SK-MEL-5 (cell line): ENCODE measurements around the gene PRKCQ. TPM values are rescaled to one million over a fixed set of nuclear protein-coding genes. Genes with fewer than 3 reads are reported as not detected.
"Not testable (repeated sequence)": the region's sequence is repeated elsewhere in the genome, so short reads cannot be mapped to it uniquely, and the experiment has no call there.

Source experiments
- DNase-seq: peaks from one replicate; pipeline ENCODE4 v3.0.0-alpha.2; 2016; ENCODE audit warnings: low read depth, low spot score
- in situ Hi-C: cut with HindIII; loops from 2 replicates; pipeline ENCODE4 v1.10.0; 2016; ENCODE audit warnings: low sequenced_read_pairs, high pct_unique_total_duplicates, low pct_unique_long_range_greater_than_20kb
- total RNA-seq: library from RNA; depleted of rRNA; stranded (reverse); fragments of >200 nt; shearing (Covaris generic); gene quantifications from 2 replicates; pipeline ENCODE4 v1.2.3, GENCODE V29; 2014

The PRKCQ gene
- total RNA-seq, 1 experiment from 2014 or later = not detected

DNA sequence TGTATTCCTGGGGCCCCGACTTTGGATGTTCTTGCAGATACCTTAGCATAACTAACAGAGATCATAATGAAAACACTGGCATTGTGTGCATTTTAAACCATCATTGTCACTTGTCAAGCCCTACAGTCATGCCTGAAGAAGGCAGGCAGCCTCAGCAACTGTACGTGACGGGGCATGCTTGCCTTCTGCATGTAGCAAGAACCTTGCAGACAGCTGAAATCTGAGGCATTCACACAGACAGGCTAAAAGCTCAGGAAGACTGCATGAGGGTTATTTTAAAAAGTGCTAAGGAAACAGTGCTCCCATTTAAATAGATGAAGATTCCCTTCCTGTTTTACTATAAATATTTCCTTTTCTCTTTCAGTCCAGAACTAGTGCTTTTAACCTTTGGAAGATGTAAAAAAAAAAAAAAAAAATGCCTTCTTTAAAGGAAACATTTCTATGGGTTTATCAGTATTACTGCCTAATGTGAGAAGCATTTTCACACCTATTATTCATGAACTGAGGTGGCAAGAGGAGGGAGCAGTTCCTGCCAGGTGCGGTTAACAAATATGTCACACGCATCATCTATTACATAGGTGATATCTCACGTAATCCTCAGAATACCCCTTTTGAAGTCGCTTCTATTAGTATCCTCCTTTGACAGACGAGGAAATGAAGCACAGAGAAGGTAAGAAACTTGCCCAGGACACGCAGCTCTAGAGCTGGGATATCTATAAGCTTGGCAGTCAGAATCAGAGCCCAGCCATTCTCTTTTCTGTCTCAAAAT, 88.1 kb downstream of the PRKCQ start:
- no peak for DNase-seq
- in situ Hi-C loops = no loop called here

DNA sequence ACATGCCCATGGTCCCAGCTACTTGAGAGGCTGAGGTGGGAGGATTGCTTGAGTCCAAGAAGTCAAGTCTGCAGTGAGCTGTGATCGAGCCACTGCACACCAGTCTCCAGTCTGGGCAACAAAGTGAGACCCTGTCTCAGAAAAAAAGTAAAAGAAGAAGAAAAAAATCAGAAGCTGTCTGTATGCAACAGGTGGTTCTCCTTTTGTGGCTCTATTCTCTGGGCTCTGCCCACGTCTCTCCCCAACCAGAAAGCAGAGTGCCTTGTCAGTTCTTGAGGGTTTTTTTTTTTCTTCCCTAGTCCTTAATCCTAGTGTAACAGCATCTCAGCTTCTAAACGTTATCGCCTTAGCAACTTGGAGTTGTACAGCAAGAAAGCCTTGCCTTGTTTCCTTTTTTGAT, 89.5 kb downstream of the PRKCQ start:
- DNase-seq = no peak
- in situ Hi-C loops = no loop called here

DNA sequence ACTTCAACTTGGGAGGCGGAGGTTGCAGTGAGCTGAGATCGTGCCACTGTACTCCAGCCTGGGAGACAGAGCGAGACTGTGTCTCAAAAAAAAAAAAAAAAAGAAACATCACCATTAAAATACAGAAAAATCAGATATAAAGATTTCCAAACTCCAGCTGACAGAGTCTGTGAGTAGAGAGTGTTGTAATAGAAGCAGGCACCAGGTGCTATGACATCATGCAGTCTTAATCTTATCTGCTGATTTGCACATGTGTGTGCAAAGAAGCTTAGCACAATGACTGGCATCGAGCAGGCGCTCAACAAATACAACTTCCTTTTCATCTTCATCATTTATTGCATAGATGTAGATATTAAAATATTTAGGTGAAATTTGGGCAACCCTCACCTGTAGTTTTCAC, 92.2 kb downstream of the PRKCQ start:
- no peak for DNase-seq
- in situ Hi-C loops = no loop called here

DNA sequence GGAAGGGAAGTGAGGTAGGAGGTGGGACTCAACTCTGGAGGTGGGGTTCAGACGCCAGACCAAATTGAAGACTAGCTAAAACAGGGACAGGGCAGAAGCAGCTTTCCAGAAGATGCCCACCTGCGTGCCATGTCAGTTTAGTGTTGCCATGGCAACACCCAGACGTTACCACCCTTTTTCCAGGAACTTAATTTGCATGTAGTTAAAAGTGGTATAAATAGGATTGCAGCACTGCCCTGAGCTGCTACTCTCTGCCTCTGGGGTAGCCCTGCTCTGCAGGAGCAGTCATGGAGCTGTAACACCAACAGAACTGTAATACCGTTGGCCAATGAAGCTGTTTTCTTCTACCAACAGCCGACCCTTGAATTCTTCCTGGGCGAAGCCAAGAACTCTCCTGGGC, 93.8 kb downstream of the PRKCQ start:
- DNase-seq = no peak
- in situ Hi-C loops = no loop called here

DNA sequence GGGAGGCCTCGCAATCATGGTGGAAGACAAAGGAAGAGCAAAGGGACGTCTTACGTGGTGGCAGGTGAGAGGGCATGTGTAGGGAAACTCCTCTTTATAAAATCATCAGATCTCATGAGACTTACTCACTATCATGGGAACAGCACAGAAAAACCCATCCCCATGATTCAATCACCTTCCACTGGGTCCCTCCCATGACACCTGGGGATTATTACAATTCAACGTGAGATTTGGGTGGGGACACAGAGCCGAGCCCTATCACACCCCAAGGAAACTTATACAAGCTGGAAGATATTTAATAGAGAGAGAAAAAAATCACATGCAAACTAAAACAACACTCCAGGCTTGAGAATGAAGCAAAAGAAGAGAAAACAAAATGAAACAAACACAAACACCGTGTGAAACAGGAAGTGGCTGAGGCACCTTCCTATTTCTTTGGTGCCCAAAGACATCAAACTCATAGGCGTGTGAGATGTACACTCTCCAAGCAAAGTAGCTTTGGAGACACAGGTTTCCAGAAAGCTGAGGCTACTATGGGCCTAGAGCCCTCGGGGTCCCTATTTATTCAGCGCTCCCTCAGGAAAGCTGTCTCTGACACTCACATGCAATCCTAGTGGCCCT, 97.2 kb downstream of the PRKCQ start:
- in situ Hi-C loops = no loop called here
- no peak for DNase-seq

DNA sequence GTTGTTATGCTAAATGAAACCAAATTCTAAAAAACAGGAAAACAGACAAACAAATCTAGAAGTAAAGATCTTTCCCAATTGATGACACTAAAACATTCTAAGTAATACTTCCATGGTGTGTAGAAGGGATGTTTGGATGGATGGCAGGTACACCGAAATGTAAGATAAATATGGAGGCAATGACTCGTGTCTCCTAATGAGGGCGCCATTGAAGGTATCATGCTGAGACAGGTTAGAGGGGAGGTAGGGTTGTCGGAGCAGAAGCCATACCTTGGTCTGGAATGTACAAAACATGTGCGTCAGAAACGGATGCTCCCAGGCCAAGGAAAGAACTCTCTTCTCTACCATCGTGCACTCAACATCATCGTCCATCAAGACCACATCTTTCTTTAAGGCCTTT, 101.4 kb downstream of the PRKCQ start:
- DNase-seq = no peak
- in situ Hi-C loops = no loop called here

DNA sequence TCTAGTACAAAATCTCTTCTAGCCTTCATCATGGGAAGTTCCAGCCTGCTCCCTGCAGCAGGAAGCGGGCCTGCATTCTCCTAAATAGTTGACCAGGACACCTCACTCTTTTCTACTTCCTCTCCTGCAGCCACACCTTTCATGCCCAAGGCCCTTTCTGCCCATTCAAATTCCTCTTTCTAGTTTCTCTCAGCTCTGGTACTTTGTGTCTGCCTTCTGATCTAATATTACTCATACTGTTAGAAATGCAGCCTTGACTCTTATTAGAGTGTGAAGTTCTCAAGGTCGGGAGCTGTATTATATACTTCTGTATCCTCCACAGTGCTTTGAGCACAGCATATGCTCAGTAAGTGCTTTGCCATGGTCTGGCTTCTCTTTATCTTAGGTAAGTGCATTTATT, 103.1 kb downstream of the PRKCQ start:
- in situ Hi-C loops = no loop called here
- no peak for DNase-seq

DNA sequence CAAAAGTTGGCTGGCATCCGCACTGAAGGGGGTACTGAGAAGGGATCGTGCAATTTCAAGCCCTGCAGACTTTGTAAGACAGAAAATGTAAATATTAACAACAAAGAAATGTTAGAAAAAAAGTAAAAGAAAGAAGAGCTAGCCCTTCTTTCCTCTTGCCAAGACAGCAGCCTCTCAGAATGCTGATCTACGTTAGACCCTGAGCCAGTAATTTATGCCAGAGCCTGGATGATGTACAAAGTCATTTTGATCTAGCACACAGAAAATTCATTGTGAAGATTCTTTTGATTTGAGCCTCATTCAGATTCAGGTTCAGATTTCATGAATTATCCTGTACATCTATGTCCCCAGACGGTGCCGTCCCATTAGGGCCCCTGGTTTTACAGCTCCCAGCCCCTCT, 105.2 kb downstream of the PRKCQ start:
- DNase-seq = no peak
- in situ Hi-C loops = no loop called here

DNA sequence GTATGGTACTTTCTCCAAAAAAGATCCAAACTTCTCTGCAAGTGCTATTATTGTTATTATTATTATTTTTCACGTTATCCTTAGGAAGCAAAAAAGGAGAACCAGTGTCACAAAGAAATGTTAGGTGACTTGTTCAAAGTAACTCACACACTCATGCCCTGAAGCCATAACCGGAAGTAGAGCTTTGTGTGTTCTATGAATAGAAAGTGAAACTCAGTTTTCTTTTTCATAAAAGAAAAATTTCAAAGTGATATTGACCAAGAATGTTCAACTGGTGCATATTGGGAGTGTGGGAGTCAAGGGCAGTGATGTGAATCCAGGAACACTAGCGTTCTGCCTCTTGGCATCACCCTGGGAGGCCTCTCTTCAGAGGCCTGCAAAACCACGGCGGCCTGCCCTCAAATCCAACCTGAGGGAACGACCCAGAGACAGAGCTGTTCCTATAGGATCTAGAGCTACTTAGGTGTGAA, 106.1 kb downstream of the PRKCQ start:
- in situ Hi-C loops = no loop called here
- DNase-seq = no peak

DNA sequence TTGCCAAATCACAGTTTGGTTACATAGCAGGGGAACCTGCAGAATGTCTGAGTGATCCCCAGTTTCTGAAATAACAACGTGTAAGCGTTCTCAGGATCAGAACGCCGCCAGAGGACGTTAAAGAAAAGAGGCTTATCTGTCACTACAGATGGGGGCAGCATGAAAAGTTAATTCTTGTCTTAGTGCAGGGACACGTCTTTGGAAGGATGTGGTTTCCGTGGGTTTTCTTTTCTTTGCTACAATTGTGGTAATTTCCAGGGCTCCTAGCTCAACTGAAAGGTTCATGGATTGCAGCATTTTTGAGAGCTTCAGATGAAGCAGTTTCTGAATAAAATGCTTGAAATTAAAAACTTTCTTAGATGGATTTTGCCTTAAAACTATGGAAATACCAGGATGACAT, 106.6 kb downstream of the PRKCQ start:
- no peak for DNase-seq
- in situ Hi-C loops = no loop called here

DNA sequence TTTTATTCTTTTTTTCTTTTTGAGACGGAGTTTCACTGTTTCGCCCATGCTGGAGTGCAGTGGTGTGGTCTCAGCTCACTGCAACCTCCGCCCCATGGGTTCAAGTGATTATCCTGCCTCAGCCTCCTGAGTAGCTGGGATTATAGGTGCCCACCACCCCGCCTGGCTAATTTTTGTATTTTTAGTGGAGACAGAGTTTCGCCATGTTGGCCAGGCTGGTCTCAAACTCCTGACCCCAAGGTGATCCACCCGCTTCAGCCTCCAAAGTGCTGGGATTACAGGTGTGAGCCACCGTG, 107.4 kb downstream of the PRKCQ start:
- DNase-seq, in situ Hi-C loops: not testable (repeated sequence)

DNA sequence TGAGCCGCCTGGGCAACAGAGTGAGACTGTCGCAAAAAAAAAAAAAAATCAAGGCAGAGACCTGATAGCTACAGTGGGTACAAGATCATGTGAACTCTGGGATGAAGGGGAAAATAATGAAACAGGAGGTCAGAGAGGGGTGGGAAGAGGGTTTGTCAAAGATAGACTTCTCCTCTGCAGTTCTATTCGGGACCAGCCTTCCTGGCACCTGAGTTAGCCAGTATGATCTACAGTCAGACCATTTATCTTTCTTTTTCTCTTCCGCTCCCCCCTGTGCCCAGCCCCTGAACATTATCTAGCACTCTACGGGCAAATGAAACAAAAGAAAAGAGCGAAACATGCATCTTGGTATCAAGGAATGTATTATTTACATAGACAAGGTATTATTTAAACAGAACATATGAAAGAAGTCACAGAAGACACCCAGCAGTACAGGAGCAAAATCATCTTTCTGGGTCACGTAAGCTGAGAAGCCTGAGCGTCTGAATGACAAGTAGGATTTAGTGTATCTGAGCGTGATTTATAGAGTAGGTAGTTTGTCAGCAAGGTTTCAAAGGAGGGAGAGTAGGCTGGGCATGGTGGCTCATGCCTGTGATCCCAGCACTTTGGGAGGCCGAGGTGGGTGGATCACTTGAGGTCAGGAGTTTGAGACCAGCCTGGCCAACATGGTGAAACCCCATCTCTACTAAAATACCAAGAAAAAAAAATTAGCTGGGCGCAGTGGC, 109.0 kb downstream of the PRKCQ start:
- no peak for DNase-seq
- in situ Hi-C loops = no loop called here

DNA sequence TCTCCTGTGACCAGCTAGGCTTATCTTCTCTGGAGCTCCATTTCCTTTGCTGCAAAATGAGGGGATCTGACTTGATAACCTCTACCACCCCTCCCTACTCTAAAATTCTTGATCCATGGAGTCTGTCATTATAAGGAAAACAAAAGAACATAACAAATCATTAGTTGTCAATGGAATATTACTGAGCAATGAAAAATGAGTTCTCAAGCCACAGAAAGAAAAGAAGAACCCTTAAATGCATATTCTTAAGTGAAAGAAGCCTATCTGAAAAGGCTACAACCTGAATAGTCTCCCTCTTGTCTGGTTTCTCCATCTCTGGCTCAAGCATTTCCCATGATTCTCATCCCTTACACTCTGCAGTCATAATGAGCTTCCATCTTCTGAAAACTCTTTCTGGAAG, 110.4 kb downstream of the PRKCQ start:
- in situ Hi-C loops = no loop called here
- DNase-seq = no peak

DNA sequence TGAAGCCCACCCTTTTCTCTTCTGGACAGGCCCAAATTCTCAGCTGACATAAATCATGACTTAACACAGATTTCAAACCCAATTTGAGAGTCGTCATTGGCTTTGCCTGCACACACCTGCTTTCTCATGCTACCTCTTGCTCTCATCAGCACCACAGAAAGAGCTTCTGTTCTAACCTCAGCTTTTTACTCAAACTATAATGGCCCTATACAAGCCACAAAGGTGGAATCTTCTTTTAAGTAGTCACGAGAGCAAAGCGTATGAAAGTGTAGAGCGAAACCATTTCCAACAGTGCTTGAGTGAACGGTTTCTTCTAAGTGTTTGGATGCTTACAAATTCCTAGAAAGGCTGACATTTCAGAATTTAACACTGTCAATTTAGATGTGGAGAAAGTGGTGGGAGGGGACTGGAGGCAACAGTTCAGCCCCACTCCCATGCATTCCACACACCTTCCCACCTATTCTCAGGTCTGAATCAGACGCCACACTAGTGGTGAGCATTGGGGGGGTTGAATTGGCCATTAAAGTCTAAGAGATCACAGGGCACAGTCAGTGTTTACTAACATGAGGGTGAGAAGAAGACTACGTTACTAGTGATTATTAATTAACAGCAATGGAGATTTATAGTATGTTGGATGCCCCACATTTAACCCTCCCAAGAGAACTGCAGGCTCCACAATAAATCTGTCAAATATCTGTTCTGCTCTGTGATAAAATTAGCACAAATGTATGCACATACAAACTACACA, 114.0 kb downstream of the PRKCQ start:
- in situ Hi-C loops = no loop called here
- no peak for DNase-seq

DNA sequence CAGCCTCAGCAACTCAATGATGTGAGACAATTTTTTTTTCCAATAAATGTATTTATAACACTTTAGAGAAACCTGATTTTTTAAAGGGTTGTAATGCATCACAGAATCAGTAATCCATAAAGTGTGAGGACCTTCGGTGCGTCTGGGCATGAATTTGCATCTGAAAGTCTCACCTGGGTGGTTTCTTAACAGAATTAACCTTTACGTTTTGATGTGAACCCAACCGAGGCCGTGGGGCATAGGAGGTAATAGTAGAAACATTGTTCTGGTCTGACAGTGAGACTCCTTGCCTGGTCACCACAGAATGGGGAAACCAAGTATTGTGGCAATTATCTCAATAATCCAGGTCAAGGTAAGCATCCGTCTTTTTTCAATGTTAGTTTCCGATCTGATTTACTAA, 114.6 kb downstream of the PRKCQ start:
- DNase-seq = no peak
- in situ Hi-C loops = no loop called here

DNA sequence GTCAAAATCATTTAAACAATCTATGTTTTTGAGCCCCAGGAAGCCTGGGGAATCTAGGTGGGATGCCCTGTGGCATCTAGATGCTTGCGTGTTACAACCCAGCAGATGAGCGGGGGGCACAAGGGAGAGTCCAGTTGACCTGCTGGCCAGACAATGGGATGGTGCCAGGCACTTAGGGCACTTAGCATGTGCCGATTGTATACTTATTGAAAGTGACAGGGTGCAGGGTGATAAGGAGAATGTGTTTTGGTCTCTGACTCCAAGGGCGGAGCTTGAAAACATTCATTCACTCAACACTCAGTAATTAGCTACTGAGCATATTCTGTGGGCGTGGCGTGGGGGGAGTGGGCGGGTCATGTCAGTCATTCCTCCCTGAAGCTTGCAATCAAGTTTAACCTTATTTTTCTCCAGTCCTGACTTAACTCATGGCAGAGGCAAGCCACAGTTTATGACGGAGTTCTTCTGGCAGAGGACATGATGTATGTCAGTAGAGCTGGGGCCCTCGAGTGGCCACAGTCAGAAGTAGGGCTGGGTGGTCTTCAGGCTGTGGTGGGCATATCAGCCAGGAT, 115.1 kb downstream of the PRKCQ start:
- no peak for DNase-seq
- in situ Hi-C loops = no loop called here

DNA sequence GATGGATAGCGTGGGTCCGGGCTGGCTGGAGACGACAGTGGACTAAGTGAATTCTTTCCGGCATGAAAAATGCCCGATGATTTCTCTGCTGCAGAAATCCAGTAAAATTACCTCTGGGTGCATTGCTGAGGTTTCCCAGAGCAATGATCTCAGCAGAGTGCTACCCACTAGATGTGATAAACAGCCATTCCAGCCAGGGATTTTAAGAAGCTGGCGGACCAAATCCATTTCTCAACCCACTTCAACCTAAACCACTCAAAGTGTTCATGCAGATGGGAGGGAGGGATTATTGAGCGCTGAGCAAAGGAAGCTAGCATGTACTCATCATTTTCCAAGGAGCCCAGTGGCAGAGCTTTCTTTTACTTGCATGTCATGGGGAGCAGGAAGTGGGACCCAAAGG, 116.7 kb downstream of the PRKCQ start:
- in situ Hi-C loops = no loop called here
- DNase-seq = no peak

DNA sequence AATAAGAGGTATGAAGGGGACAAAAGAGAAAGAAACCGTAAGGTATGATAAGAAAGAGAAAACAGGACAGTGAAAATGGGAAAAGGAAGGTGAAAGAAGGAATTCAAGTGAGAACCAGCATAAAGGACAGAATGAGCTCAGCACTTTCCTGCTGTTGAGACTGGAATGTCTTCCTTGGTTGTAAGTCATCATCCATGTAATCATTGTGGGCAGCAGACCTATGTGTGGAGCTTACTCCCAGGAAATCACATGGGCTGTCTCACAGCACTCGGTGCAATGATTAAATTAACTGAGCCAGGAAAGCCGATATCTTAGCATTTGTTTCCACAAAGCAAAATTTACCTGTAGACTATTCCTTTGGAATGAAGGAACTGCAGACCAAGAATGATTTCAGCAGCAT, 118.1 kb downstream of the PRKCQ start:
- DNase-seq = no peak
- in situ Hi-C loops = no loop called here
